HCT116 (cell line): Measurements from ENCODE around the gene FAM229B. TPM values are rescaled to one million over a fixed set of nuclear protein-coding genes. Genes with fewer than 3 reads are reported as not detected.

ENCODE experiments used
- ATAC-seq: fragments of 200-7000 bp; cut with Tn5 transposase; 2 replicates; pipeline ENCODE4 v1.9.1; 2020; ENCODE audit warnings: mild to moderate bottlenecking, moderate library complexity
- BruUV-seq: library from RNA; stranded (reverse); fragments of 400-500 nt; replicated peaks from 2 replicates; lab custom pipeline; 2021; lab: Mats Ljungman, UMichigan
- CTCF ChIA-PET: fragments of 300-600 bp; sonication (Branson Sonifier 250); formaldehyde crosslinking; loops from one replicate; lab custom pipeline; 2021; ENCODE audit warnings: antibody characterized with exemption; lab: Charles Lee
- POLR2A ChIA-PET: fragments of 300-600, 350-600 bp; sonication (Branson Sonifier 250); formaldehyde crosslinking; loops from one replicate; lab custom pipeline; 2021; ENCODE audit warnings: antibody characterized with exemption; lab: Charles Lee
- RAD21 ChIA-PET, 2 experiments: fragments of 300-600 bp; sonication (Branson Sonifier 250); formaldehyde crosslinking; loops; one replicate each; lab custom pipeline; 2023; ENCODE audit warnings: low total read pairs in 2 of 2; ENCODE audit not compliant: uncharacterized antibody in 2 of 2, unreplicated experiment in 2 of 2, low non-redundant PET in 1 of 2; lab: Charles Lee
- DNase-seq: peaks from one replicate; pipeline ENCODE4 v3.0.0-alpha.2; 2010; ENCODE audit warnings: low read depth, low spot score
- H2AFZ ChIP-seq: fragments of 200-600 bp; shearing (Covaris generic), sonication (generic); 2 replicates; pipeline ENCODE4 v1.6.1; 2017; ENCODE audit warnings: low read depth, mixed run types, mixed read lengths, antibody characterized with exemption, low read length; ENCODE audit not compliant: poor library complexity, severe bottlenecking
- H3K27ac ChIP-seq: 2 replicates; pipeline ENCODE4 v1.5.1; 2012; ENCODE audit warnings: low read depth, low read length
- H3K27me3 ChIP-seq: fragments of 200-600 bp; sonication (generic); 2 replicates; pipeline ENCODE4 v1.6.1; 2016; ENCODE audit warnings: mixed run types, low read length, mixed read lengths; ENCODE audit not compliant: insufficient read depth
- H3K36me3 ChIP-seq, 2 experiments: fragments of 200-500 bp in 1 of 2; fragments of 200-600 bp in 1 of 2; sonication (Bioruptor generic) in 1 of 2; sonication (generic) in 1 of 2; 2 replicates each; pipeline versions ENCODE4 v1.5.1 to v1.6.1; 2014 to 2016; ENCODE audit warnings: low read length in 2 of 2, inconsistent platforms in 1 of 2, mixed read lengths in 1 of 2, mixed run types in 1 of 2; ENCODE audit not compliant: insufficient read depth in 2 of 2, control insufficient read depth in 1 of 2
- H3K4me1 ChIP-seq, 2 experiments: fragments of 200-600 bp in 1 of 2; sonication (generic) in 1 of 2; 2 replicates each; pipeline versions ENCODE4 v1.5.1 to v1.6.1; 2012 to 2017; ENCODE audit warnings: low read length in 2 of 2, inconsistent platforms in 1 of 2, mild to moderate bottlenecking in 1 of 2, mixed read lengths in 1 of 2, mixed run types in 1 of 2, moderate library complexity in 1 of 2; ENCODE audit not compliant: insufficient read depth in 2 of 2, control insufficient read depth in 1 of 2
- H3K4me2 ChIP-seq: fragments of 200-600 bp; sonication (generic); 2 replicates; pipeline ENCODE4 v1.6.1; 2017; ENCODE audit warnings: mixed run types, low read length, mixed read lengths
- H3K4me3 ChIP-seq, 2 experiments: fragments of 200-600 bp in 1 of 2; sonication (generic) in 1 of 2; replicated peaks in 1 of 2; 2 replicates each; pipeline ENCODE4 v1.5.1; 2011 to 2016; ENCODE audit warnings: low read length in 2 of 2, control low read depth in 1 of 2, low read depth in 1 of 2, mild to moderate bottlenecking in 1 of 2, mixed read lengths in 1 of 2, mixed run types in 1 of 2
- H3K79me2 ChIP-seq: fragments of 200-600 bp; sonication (generic); 2 replicates; pipeline ENCODE4 v1.6.1; 2017; ENCODE audit warnings: mild to moderate bottlenecking, mixed run types, low read length, moderate library complexity, mixed read lengths; ENCODE audit not compliant: insufficient read depth
- H3K9ac ChIP-seq: fragments of 200-600 bp; sonication (generic); 2 replicates; pipeline ENCODE4 v1.6.1; 2016; ENCODE audit warnings: low read length, mixed read lengths
- H3K9me2 ChIP-seq: fragments of 200-600 bp; sonication (generic), shearing (Covaris generic); 2 replicates; pipeline ENCODE4 v1.6.1; 2017; ENCODE audit warnings: mixed run types, mild to moderate bottlenecking, moderate library complexity; ENCODE audit not compliant: insufficient read depth
- H3K9me3 ChIP-seq, 2 experiments: fragments of 200-500 bp in 1 of 2; fragments of 200-600 bp in 1 of 2; sonication (Bioruptor generic) in 1 of 2; sonication (generic) in 1 of 2; 2 replicates each; pipeline ENCODE4 v1.6.1; 2014 to 2017; ENCODE audit warnings: low read length in 2 of 2, mixed read lengths in 2 of 2, inconsistent platforms in 1 of 2, low read depth in 1 of 2, mild to moderate bottlenecking in 1 of 2, mixed run types in 1 of 2, moderate library complexity in 1 of 2; ENCODE audit not compliant: control insufficient read depth in 1 of 2, insufficient read depth in 1 of 2
- H4K20me1 ChIP-seq: fragments of 200-600 bp; sonication (generic), shearing (Covaris generic); 2 replicates; pipeline ENCODE4 v1.6.1; 2017; ENCODE audit warnings: mixed run types, mild to moderate bottlenecking, moderate library complexity; ENCODE audit not compliant: insufficient read depth
- CBX3 ChIP-seq: IDR thresholded peaks from 2 replicates; pipeline ENCODE4 v1.6.1; 2012; ENCODE audit warnings: low read depth
- EGR1 ChIP-seq: IDR thresholded peaks from 2 replicates; pipeline ENCODE4 v1.6.1; 2012; ENCODE audit warnings: low read depth
- FOSL1 ChIP-seq: IDR thresholded peaks from 2 replicates; pipeline ENCODE4 v1.6.1; 2012; ENCODE audit warnings: low read depth
- REST ChIP-seq: IDR thresholded peaks from 2 replicates; pipeline ENCODE4 v1.6.1; 2012; ENCODE audit warnings: low read depth
- intact Hi-C: fragments of 100-400 bp; cut with micrococcal nuclease; formaldehyde crosslinking; loops from 2 replicates; pipeline ENCODE4 v1.10.0; 2022
- total RNA-seq: library from RNA; stranded (reverse); gene quantifications from one replicate; pipeline ENCODE4 v1.2.1, GENCODE V29; 2021; ENCODE audit not compliant: unreplicated experiment

Gene FAM229B
- total RNA-seq, 1 experiment from 2014 or later: 11.4 TPM

GRCh38 chr6:112058243-112059032, 29.0 kb upstream of the FAM229B start:
- no peaks in the 10 kb centered on the region for H3K9me3 ChIP-seq
- H3K4me3 ChIP-seq: no peak overlapping the region
- CTCF ChIA-PET: no interaction called here
- no peak overlapping the region for H3K4me2 ChIP-seq
- no peak overlapping the region for H3K27ac ChIP-seq
- H3K4me1 ChIP-seq: no peaks in the 10 kb centered on the region
- POLR2A ChIA-PET: no interaction called here
- intact Hi-C loops: no loop called here
- DNase-seq (no peak), ATAC-seq (no peak)
- no peaks in the 10 kb centered on the region for H3K79me2 ChIP-seq
- H3K9ac ChIP-seq: no peak overlapping the region
- RAD21 ChIA-PET: no interaction called here
- no peaks in the 10 kb centered on the region for H3K27me3 ChIP-seq
- H4K20me1 ChIP-seq: no peaks in the 10 kb centered on the region
- no peaks in the 10 kb centered on the region for H3K9me2 ChIP-seq
- H2AFZ ChIP-seq: no peak overlapping the region
- no TSS peak for BruUV-seq
- TF ChIP-seq EGR1 (no peak), CBX3 (no peak), FOSL1 (no peak)
- H3K36me3 ChIP-seq: no peaks in the 10 kb centered on the region

GRCh38 chr6:112061605-112062004, 25.8 kb upstream of the FAM229B start:
- H3K9me3 ChIP-seq: no peaks in the 10 kb centered on the region
- H2AFZ ChIP-seq: no peak overlapping the region
- TF ChIP-seq REST: no peak
- TF ChIP-seq, all 23 proteins: peak for 0
- Histone ChIP-seq H3K9ac (no peak overlapping the region), H3K79me2 (no peaks in the 10 kb centered on the region), H3K4me1 (no peaks in the 10 kb centered on the region), H3K9me2 (no peaks in the 10 kb centered on the region), H3K4me2 (no peak overlapping the region), H3K36me3 (no peaks in the 10 kb centered on the region), H3K27me3 (no peaks in the 10 kb centered on the region), H3K4me3 (no peak overlapping the region), H3K27ac (no peak overlapping the region), H4K20me1 (no peaks in the 10 kb centered on the region)
- DNase-seq (no peak), ATAC-seq (no peak)
- ChIA-PET RAD21 (no interaction called here), POLR2A (interaction anchor here (1.5 kb wide), 1 partner anchor 26 kb away, joined by 3 read pairs; the partner anchor contains the start of genes FAM229B and TUBE1), CTCF (no interaction called here)
- intact Hi-C loops: no loop called here
- BruUV-seq: no TSS peak
